ENCODE measurements around the gene PTGDS. TPM values are rescaled to one million over a fixed set of nuclear protein-coding genes. Genes with fewer than 3 reads are reported as not detected.

The PTGDS gene
- total RNA-seq, 1 experiment from 2014 or later: not detected

DNA sequence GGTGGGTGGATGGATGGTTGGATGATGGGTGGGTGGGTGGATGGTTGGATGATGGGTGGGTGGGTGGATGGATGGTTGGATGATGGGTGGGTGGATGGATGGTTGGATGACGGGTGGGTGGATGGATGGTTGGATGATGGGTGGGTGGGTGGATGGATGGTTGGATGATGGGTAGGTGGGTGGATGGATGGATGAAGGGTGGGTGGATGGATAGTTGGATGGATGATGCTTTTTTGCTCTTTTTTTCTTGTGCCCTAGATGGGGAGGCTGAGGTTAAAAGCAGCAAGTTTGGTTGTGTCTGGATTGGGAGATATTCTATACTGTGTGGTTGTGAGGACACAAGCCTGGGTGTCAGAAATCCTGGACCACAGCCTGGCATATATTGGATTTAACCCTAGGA lies 19.8 kb upstream of the PTGDS start:
- no peak for DNase-seq (ENCODE audit: extremely low read depth, low read depth)

DNA sequence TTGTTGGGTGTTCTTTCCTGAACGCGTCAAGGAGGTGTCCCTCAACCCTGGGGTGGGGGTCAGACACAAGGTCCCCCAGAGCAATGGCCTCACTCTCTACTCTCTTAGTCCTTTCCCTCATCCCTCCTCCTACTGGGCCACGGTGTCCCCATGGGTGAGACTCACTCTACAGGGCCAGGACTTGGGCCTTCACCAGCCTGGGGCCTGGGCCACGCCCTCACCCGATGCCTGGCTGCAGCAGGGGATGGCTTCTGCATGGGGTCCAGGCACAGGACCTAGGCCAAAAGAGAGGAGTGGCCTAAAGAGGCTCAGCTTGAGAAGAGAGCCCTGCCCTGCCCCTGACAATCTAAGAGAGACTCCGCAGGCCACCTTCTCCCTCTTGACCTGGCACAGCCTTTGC lies 19.4 kb upstream of the PTGDS start:
- no peak for DNase-seq (ENCODE audit: extremely low read depth, low read depth)

DNA sequence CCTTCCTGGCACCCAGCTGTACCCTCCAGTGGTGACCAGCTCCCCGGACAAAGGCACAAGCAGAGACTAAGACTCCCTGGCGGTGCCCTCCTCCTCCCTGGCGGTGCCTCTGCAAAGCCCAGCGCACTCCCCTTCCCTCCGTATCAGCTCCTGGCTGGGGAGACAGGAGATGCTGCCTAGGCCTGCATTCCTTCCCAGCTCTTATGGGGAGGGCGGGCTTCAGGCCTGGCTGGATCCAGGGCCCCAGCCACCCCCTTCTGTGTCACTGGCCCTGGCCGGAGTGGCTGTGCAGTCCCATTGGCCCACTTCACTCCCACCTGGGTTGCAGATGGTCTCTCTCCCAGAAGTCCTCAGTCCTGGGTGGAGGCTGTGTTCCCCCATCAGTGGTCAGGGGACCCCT lies 18.8 kb upstream of the PTGDS start:
- DNase-seq (ENCODE audit: extremely low read depth, low read depth): no peak

DNA sequence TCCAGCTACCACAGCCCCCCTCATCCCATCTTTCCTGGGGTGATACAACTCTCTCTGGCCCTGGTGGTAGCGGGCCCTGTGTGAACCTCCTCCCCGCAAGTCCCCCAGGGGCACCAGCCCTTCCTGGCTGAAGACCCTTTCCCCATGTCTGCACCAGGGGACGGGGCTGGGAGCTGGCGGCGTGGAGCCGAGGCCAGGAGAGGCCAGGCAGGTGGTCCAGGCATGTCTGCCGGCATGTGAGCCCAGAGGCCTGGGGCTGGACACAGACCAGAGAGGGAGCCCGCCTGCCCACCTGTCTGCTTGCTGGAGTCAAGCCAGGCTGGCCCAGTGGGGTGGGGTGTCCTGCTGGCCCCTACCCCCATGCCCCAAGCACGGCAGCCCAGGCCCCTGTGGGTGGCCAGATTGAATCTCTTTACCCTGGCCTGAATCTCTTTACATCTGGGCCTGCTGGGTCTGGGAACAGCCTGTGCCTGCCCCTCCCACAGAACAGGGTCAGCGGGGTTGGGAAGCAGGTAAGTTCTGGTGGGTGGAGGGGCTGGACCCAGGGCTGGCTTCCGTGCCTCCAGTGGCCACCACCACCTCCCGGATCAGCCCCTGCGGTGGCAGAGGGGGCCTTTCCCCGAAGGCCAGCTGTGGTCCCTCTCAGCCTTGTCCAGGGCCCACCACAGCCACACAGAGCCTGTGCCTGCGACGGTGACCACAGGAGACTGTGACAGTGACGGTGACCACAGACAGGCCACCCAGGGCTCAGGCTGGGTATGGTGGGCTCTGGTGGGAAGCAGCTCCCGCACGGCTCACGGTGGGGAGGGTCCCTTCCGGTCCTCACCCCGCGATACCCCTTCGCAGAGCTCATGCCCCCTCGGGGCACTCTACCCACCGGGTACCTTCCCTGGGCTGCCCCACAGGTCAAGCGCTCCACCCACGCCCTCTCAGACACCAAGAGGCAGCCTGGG lies 18.1 kb upstream of the PTGDS start:
- no peak for DNase-seq (ENCODE audit: extremely low read depth, low read depth)

DNA sequence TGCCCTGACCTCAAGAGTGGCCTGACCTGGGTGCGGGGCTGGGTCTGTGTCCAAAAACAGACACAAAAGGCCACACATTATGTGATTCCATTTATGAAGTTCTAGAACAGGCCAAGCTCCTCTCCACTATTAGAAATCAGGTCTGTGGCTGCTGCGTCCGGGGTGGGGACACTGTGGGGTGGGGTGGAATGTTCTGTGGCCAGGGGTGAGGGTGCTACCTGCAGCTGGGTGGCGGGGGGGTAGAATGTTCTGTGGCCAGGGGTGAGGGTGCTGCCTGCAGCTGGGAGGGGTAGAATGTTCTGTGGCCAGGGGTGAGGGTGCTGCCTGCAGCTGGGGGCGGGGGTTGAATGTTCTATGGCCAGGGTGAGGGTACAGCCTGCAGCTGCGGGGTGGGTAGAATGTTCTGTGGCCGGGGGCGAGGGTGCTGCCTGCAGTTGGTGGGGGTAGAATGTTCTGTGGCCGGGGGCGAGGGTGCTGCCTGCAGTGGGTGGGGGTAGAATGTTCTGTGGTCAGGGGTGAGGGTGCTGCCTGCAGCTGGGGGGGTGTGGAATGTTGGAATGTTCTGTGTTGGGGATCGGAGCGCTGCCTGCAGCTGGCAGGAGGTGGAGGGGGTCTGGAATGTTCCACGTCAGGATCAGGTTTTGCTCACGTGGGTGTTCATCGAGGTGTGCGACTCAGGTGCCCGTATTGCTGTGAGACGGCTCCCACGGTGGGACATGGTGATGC lies 16.9 kb upstream of the PTGDS start:
- no peak for DNase-seq (ENCODE audit: extremely low read depth, low read depth)

DNA sequence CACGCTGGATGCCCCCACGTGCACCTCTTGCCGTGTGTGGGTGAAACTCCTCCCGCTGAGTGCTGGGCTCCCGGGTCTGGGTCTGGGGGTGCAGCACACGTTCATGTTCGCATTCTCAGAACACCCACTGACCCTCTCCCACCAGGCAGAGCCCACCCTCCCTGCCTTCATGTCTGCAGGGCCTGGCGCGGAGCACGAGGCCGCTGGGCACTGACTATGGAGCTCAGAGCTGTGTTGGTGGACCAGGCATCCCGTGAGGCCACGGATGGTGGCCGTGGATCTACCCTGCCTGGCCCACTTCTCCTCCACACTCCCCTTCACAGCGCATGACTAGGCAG lies 16.4 kb upstream of the PTGDS start:
- DNase-seq (ENCODE audit: extremely low read depth, low read depth): no peak

DNA sequence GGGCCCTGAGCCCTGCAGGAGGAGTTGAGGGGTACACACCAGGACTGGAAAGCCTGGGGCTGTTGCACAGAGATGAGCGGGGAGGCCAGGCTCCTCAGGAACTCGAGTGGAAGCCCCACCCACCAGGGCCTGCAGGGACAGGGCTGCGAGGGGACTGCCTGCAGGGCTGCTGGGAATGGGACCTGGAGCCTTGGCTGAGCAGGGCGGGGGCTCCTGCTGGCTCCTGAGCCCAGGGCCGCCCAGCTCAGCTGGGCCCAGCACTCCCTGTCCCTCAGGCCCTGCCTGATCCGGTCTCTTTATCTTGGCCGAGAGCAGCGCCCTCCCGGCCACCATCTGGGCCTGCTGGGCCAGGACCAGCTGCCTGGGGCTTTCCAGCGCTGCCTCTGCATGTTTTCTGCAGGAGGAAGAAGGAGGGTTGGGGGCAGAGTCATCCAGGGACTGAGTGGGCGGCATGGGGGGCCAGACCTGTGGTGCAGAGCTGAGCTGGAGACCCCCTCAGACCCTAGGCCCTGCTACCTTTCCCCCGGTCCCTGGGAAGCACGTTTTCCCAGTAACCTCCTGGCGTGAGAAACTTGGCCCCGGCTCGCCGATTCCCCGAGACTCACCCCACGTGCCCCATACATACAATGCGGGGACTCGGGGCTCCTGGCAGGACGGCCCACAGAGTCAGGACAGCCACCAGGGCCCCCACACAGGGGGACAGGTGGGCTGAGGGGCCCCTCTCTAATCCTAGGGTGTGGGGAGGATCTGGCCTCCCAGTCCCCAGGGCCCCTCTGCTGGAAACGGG lies 15.8 kb upstream of the PTGDS start:
- no peak for DNase-seq (ENCODE audit: extremely low read depth, low read depth)

DNA sequence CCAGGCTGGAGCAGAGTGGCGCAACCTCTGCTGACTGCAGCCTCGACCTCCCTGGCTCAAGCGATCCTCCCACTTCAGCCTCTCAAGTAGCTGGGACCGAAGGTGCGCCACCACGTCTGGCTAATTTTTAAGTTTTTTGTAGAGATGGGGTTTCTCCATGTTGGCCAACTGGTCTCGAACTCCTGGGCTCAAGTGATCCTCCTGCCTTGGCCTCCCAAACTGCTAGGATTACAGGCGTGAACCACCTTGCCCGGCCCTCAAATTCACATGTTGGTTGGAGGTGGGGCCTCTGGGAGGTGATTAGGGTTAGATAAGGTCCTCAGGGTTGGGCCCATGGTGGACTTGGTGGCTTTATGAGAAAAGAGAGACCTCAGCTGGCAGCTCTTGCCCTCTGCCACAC lies 15.1 kb upstream of the PTGDS start:
- no peak for DNase-seq (ENCODE audit: extremely low read depth, low read depth)

DNA sequence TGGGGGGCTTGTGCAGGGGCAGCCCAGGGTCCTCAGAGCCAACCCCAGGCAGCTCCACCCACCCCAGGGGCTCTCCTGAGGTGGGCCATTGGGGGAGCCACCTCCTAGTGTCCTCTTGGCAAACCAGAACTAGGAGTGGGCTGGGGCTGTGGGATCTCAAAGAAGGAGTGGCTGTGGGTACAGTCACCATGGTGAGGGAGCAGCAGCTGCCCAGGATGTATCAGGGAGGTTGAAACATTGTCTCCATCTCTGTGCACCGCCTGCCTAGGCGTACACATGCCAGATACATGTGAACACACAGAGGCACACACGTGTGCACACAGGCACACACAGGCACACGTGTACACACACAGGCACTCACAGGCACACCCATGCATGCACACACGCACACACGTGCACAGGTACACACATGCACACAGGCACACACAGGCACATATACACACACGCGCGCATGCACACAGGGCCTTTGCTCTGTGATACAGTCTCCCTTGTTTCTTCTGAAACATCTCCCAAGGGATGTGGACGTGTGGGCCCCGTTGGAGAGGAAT lies 14.5 kb upstream of the PTGDS start:
- no peak for DNase-seq (ENCODE audit: extremely low read depth, low read depth)

DNA sequence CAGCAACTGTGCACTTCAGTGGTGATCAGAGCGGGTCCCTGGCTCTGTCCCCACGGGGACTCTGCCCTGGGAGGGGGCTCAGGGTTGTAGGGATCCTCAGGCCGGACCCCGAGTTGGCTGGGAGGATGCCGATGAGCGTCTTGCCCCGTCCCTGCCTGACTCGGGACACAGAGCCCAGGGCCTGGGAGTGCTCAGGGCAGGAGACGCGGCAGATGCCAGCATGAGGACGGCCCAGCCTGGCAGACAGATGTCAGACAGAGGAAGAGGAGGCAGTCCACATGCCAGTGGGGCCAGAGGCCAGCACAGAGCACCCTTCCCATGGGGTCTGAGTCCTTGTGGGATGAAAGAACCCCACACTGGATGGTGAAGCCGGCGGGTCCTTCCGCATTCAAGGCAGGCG lies 14.0 kb upstream of the PTGDS start:
- DNase-seq (ENCODE audit: extremely low read depth, low read depth): no peak

DNA sequence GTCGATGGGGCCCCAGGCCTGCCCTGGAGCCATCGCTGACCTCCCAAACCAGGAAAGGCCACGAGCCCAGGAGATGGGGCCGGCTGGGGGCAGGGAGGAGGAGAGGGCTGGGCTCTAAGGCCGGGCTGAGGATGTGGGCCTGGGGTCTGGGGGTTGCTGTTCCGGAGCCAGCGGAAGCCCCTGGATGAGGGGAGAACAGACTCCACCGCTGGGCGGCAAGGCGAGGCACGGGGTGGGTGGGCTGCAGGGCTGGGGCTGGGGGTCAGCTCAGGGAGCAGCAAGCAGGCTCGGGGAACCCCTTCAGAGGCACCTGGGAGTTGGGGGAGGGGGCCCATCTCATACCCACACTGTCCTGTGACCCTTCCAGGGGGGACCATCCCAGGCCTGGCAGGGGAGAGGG lies 13.6 kb upstream of the PTGDS start:
- DNase-seq (ENCODE audit: extremely low read depth, low read depth): no peak

DNA sequence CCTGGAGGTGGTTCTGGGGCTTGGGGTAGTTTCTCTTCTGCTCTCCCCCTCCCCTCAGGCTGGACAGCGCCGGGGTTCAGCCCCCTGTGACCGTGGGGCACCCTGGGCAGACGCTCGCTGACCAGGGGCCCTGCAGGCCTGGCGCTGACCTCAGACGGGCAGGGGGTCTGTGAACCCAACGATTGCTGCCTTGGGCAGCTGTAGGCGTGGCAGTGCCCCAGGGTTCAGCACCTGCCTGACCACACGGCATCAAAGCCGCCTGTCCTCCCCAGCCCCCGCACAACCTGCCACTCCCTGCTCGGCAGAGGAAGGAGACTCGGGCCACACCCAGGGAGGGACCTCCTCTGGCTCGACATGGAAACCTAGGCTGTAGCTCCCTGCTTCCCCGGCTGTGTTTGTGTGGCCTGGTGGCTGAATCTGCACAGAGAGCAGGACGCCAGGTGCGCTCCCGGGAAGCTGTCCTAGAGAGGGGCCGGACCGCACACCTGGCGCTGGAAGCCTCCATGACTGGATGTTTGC lies 13.1 kb upstream of the PTGDS start:
- no peak for DNase-seq (ENCODE audit: extremely low read depth, low read depth)

DNA sequence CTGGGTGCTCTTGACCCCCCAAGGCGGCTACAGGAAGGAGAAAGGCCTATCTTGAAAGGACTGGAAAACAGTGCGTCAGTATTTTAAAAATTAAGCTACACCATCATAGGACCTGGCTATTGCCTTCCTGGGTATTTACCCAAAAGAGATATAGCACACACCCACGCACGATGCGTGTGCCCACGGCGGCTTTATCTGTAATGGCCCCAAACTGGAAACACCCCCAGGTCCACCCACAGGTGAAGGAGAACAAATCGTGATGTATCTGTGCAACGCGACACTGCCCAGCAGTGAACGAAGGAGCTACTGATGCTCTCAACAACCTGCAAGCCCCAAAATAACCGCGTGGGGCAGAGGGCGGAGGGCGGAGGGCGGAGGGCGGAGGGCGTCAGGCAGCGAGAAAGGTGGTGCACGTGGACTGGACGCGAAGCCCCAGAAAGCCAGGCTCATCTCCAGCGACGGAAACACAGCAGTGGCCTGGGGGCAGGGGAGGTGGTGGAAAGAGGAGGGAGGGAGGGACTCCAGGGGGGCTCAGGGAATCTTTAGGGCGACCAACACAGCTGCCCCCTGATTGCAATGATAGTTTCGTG lies 12.4 kb upstream of the PTGDS start:
- DNase-seq (ENCODE audit: extremely low read depth, low read depth): no peak

DNA sequence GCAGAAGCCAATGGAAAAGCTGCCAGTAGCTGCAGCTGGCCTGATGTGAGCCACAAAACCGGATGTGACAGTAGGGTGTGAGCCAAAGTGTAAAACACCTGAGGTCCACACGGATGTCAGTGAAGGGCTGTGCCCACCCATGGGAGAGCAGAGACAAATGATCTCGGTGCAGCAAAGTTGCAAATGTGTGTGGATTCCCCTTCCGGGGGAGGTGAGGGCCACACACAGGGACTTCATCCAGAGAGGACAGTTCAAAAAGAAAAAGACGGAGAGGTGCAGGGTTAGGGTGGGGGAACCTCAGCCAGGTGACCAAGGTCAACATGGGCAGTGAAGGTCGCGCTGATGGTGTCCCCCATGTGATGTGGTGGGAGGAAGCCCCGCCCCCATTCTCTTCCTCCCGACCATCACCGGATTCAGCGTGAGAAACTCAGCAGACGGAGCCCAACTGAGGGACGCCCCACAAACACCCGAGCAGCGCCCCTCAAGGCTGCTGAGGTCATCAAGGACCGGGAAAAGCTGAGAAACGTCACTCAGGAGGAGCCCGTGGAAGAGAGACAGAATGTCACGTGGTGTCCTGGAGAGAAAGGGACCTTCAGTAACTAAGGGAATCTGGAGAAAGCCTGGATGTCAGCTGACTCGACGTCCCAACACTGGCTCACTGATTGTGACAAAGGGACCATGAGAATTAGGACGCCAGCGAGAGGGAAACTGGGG lies 11.4 kb upstream of the PTGDS start:
- no peak for DNase-seq (ENCODE audit: extremely low read depth, low read depth)

DNA sequence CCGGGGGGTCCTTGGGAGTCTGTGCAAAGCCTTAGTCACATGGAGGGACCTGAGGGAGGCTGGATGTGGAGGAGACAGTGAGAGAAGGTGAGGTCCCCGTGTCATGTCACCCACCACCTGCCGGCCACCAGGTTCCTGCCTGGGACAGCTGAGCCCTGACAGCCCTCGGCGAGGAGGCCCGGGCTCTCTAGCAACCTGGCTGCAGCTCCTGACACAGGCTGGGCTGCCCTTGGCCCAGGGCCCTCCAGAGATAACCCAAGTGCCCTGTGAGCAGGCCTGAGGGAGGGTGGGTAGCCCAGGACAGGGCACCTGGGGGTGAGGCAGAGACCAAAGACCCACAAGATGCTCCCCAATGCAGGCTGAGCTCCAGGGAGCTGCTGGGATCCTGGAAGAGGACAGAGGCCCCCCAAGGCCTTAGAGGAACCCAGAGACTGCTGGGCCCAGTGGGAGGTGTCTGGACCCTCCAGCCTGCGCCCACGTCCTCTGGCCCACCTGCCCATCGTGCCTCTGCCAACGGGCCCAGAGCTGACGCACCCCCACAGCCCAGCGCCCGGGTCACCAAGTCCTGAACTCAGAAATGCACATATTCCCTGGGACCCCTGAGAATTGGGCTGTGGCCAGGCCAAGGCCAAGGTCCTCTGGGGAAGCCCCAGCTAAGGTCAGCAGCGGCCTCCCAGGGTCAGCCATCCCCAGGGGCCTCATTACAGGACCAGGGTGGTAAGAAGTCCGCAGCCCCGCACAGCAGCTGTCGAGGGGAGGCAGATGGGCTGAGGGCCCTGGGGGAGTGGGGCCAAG lies 8.8 kb upstream of the PTGDS start:
- no peak for DNase-seq (ENCODE audit: extremely low read depth, low read depth)

DNA sequence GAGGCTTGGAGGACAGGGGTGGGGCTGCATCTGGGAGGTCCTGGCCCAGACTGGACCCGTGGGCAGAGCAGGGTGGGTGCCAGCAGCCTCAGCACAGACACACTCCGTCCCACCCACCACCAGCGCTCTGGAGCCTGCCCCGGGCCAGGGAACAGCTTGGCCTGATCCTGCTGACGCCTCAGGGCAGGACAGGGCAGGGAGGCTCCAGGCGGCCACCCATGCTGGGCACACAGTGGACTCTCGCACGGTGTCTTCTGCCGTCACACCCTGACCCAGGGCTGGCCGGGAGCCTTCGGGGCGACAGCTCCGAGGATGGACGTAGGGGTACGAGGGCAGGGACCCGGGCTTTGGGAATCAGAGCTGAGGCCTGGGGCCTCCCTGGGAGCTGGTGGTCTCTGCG lies 8.2 kb upstream of the PTGDS start:
- DNase-seq (ENCODE audit: extremely low read depth, low read depth): no peak

DNA sequence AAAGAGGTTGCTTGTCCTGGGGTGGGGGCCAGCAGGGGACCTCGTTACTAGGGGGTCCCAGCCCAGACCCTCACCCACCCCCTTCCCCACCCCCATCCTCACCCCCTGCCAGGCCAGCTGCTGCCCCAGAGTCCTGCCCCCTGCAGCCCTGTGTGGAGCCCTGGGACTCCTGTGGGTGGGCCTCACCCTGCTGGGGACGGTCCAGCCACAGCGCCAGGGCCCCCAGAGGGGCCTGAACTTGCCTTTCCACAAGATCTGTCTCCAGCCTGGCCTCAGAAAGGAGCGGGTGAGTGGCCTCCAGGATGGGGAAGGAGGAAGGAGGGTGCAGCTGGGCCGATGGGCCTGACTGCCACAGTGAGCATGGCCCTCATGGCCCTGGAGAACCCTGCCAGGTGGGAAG lies 7.5 kb upstream of the PTGDS start:
- no peak for DNase-seq (ENCODE audit: extremely low read depth, low read depth)

DNA sequence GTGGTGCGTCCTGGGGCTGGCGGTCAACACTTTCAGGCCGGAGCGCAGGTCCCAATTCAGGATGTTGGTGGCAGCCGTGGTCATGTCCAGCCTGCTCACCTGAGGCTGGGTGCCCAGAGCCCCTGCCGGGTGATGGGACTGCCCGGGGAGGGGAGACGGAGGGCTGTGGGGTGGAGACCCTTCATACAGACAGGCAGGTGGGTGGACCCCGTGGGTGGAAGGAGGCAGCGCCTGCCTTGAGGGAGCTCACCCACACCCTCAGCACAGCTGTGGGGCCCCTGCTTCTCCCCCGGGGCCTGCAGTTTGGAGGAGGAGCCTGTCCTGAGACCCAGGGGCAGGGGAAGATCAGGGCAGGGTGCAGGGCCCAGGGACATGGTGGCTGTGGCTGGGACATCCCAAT lies 6.9 kb upstream of the PTGDS start:
- no peak for DNase-seq (ENCODE audit: extremely low read depth, low read depth)

DNA sequence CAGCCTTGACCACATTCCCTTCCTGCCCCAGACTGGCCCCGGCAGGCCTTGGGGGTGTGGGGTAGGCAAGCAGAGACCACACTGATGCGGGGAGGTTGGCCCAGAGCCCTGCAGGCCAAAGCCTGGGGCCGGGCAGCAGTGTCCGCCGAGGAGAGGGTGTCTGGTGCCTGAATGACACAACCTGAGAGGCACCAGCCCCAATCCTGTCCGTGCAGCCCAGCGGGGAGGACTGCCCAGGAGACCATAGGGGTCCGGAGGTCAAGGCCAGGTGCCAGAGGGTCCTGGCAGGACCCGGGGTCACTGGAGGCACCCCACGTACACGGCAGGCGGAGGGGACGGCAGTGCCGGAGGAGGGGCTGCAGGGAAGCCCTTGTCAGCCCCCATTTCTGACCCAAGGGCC lies 5.6 kb upstream of the PTGDS start:
- no peak for DNase-seq (ENCODE audit: extremely low read depth, low read depth)
